OCI-M2 (cell line): ENCODE measurements around the gene PPP2R5B.

ENCODE experiments used
- DNase-seq: peaks from one replicate; lab custom pipeline; 2025; ENCODE audit not compliant: unreplicated experiment; lab: John Stamatoyannopoulos, UW

PPP2R5B gene

GRCh38 chr11:64888729-64889511 is 35.6 kb upstream of the PPP2R5B start:
- peak; percentile 68 for DNase-seq

- no peak for DNase-seq
These were observed 34.0 kb upstream of the PPP2R5B start for GRCh38 chr11:64890522-64890939.

- no peak for DNase-seq
These were observed 33.2 kb upstream of the PPP2R5B start for GRCh38 chr11:64891215-64891848.

- DNase-seq: no peak
These were observed 32.6 kb upstream of the PPP2R5B start for GRCh38 chr11:64891880-64892279.

- no peak for DNase-seq
These were observed 32.1 kb upstream of the PPP2R5B start for GRCh38 chr11:64892411-64892831.

- DNase-seq: no peak
These were observed 31.7 kb upstream of the PPP2R5B start for GRCh38 chr11:64892838-64893193.

GRCh38 chr11:64893194-64894069 is 31.1 kb upstream of the PPP2R5B start:
- DNase-seq: no peak

- no peak for DNase-seq
These were observed 30.2 kb upstream of the PPP2R5B start for GRCh38 chr11:64894070-64894811.

GRCh38 chr11:64894812-64895452 is 29.6 kb upstream of the PPP2R5B start:
- DNase-seq: no peak

- DNase-seq: no peak
These were observed 28.0 kb upstream of the PPP2R5B start for GRCh38 chr11:64896448-64897022.

GRCh38 chr11:64897381-64898075 is 27.0 kb upstream of the PPP2R5B start:
- no peak for DNase-seq

- no peak for DNase-seq
These were observed 26.4 kb upstream of the PPP2R5B start for GRCh38 chr11:64898076-64898445.

GRCh38 chr11:64898541-64898940 is 25.9 kb upstream of the PPP2R5B start:
- no peak for DNase-seq

- DNase-seq: no peak
These were observed 24.2 kb upstream of the PPP2R5B start for GRCh38 chr11:64900263-64900678.

- DNase-seq: no peak
These were observed 23.7 kb upstream of the PPP2R5B start for GRCh38 chr11:64900774-64901173.

GRCh38 chr11:64902102-64902900 is 22.2 kb upstream of the PPP2R5B start:
- no peak for DNase-seq

- no peak for DNase-seq
These were observed 21.1 kb upstream of the PPP2R5B start for GRCh38 chr11:64903291-64903833.

- DNase-seq: no peak
These were observed 18.8 kb upstream of the PPP2R5B start for GRCh38 chr11:64905516-64906313.
